ENCODE data around the gene ARL4D. TPM values are rescaled to one million over a fixed set of nuclear protein-coding genes. Genes with fewer than 3 reads are reported as not detected.

ARL4D gene
- total and polyA plus RNA-seq, 2 donors (not counting 3 experiments of a cell fraction or from before 2014, with no cell fraction given) = 3.8 to 4.1 TPM

DNA sequence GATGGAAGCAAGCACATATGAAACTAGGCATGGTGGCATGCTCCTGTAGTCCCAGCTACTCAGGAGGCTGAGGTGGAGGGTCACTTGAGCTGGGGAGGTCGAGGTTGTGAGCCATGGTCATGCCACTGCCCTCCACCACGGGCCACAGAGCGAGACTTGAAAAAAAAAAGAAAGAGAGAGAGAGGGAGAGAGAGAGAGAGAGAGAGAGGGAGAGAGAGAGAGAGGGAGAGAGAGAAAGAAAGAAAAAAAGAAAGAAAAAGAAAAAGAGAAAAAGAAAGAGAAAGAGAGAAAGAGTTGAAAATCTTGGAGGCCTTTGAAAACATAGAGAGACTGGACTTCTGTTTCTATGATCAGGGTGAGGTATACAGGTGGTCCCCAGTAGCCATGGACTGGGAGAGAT lies 15.4 kb upstream of the ARL4D start:
- no peaks in the 10 kb centered on the region for H4K20me1 ChIP-seq (replicated peaks; ENCODE audit: control insufficient read depth, extremely low read depth, insufficient read depth, low read length)
- ChIA-PET POLR2A (no interaction called here), CTCF (no interaction called here)
- H2AFZ ChIP-seq (ENCODE audit: low read depth, low read length) = no peak overlapping the region
- H3K9me3 ChIP-seq (replicated peaks; ENCODE audit: control insufficient read depth, insufficient read depth, low read length) = no peaks in the 10 kb centered on the region
- no peak overlapping the region for H3K27ac ChIP-seq (ENCODE audit: insufficient read depth, low read depth, low read length)
- no peak overlapping the region for H3K4me3 ChIP-seq (replicated peaks in 1 of 3; ENCODE audit: insufficient read depth in 1 of 3, low read depth in 1 of 3, low read length in 3 of 3)
- H3K4me2 ChIP-seq (ENCODE audit: insufficient read depth, low read length) = no peak overlapping the region
- no peaks in the 10 kb centered on the region for H3K79me2 ChIP-seq (ENCODE audit: control insufficient read depth, insufficient read depth, low read length)
- H3K27me3 ChIP-seq (ENCODE audit: control insufficient read depth in 2 of 2, insufficient read depth in 2 of 2, low read length in 2 of 2) = peaks cover 2 to 6% of the 10 kb centered on the region in 2 experiments
- H3K9me1 ChIP-seq (replicated peaks; ENCODE audit: control insufficient read depth, extremely low read depth, insufficient read depth, low read length) = no peaks in the 10 kb centered on the region
- BruUV-seq (replicated peaks) = no TSS peak
- TF ChIP-seq, protein P1, sequence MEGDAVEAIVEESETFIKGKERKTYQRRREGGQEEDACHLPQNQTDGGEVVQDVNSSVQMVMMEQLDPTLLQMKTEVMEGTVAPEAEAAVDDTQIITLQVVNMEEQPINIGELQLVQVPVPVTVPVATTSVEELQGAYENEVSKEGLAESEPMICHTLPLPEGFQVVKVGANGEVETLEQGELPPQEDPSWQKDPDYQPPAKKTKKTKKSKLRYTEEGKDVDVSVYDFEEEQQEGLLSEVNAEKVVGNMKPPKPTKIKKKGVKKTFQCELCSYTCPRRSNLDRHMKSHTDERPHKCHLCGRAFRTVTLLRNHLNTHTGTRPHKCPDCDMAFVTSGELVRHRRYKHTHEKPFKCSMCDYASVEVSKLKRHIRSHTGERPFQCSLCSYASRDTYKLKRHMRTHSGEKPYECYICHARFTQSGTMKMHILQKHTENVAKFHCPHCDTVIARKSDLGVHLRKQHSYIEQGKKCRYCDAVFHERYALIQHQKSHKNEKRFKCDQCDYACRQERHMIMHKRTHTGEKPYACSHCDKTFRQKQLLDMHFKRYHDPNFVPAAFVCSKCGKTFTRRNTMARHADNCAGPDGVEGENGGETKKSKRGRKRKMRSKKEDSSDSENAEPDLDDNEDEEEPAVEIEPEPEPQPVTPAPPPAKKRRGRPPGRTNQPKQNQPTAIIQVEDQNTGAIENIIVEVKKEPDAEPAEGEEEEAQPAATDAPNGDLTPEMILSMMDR (IDR thresholded peaks at IDR 0.05; ENCODE audit: extremely low read depth in 1 of 2, insufficient read depth in 1 of 2, low read depth in 1 of 2, low read length in 2 of 2) = no peak
- TF ChIP-seq MYC (IDR thresholded peaks at IDR 0.05; ENCODE audit: low read depth, low read length) = no peak
- TF ChIP-seq MAX (IDR thresholded peaks at IDR 0.05; ENCODE audit: insufficient read depth, insufficient read length) = no peak
- TF ChIP-seq JUN (IDR thresholded peaks at IDR 0.05; ENCODE audit: borderline replicate concordance, insufficient read depth, insufficient read length, low read depth) = no peak
- no peak for TF ChIP-seq POLR2AphosphoS5 (IDR thresholded peaks at IDR 0.05; ENCODE audit: insufficient read depth, low read depth, low read length)
- TF ChIP-seq FOS (IDR thresholded peaks at IDR 0.05; ENCODE audit: borderline replicate concordance, insufficient read depth, low read length) = no peak
- TF ChIP-seq EZH2 (IDR thresholded peaks at IDR 0.05; ENCODE audit: borderline replicate concordance, low read depth, low read length, severe bottlenecking) = no peak
- TF ChIP-seq POLR2A (IDR thresholded peaks at IDR 0.05; ENCODE audit: low read depth, low read length) = no peak
- TF ChIP-seq GATA2 (IDR thresholded peaks at IDR 0.05; ENCODE audit: insufficient read depth, insufficient read length, low read depth, low read length) = no peak
- dilution Hi-C loops (cut with MboI; ENCODE audit: extremely low pct_ligation_motif_present, low sequenced_read_pairs) (no loop called here), intact Hi-C loops (cut with micrococcal nuclease) (no loop called here)
- FAIRE-seq (no peak), DNase-seq (ENCODE audit: low read depth, low spot score) (no peak)
- H3K36me3 ChIP-seq (ENCODE audit: control insufficient read depth in 2 of 2, extremely low read depth in 1 of 2, insufficient read depth in 2 of 2, low read length in 2 of 2) = no peaks in the 10 kb centered on the region
- no peak overlapping the region for H3K9ac ChIP-seq (replicated peaks; ENCODE audit: extremely low read depth, insufficient read depth, low read length)
- no peaks in the 10 kb centered on the region for H3K4me1 ChIP-seq (ENCODE audit: control insufficient read depth, extremely low read depth, insufficient read depth, low read length)

All from endothelial cell of umbilical vein (primary cell).